GM21526 (cell line): ENCODE data around the gene SUMO2.
"Not testable (repeated sequence)": the region's sequence is repeated elsewhere in the genome, so short reads cannot be mapped to it uniquely, and the experiment has no call there.

Source experiments
- ATAC-seq: cut with Tn5 transposase; IDR thresholded peaks from one replicate; pipeline ENCODE4 v1.9.1; 2021; ENCODE audit warnings: moderate library complexity; ENCODE audit not compliant: unreplicated experiment, low FRiP score

Gene SUMO2

GRCh38 chr17:75127936-75128335 is 54.8 kb downstream of the SUMO2 start:
- ATAC-seq = not testable (repeated sequence)

- ATAC-seq = no peak
Measured at GRCh38 chr17:75126954-75127353, 55.8 kb downstream of the SUMO2 start.

DNA sequence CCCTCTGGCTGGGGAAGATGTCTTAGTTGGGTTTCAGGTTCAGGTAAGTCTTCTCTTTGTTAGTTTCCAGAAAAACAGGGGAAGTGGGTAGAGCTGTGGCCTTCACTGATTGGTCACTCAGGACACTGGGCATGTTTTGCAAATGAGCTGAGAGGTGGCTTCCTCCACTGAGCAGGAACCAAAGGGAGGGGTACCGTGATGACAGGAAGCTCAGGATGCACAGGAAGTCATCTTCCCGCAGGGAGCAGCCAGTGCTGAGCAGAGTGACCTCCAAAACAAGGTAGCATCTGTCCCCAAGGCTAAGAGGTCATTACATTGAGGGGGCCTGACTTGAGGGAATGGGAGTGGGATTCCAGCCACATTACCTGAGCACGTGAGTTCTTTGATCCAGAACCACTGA is 56.8 kb downstream of the SUMO2 start:
- ATAC-seq = no peak

- ATAC-seq = no peak
Measured at GRCh38 chr17:75124819-75125162, 58.0 kb downstream of the SUMO2 start.

GRCh38 chr17:75124041-75124818 is 58.5 kb downstream of the SUMO2 start:
- ATAC-seq = no peak

DNA sequence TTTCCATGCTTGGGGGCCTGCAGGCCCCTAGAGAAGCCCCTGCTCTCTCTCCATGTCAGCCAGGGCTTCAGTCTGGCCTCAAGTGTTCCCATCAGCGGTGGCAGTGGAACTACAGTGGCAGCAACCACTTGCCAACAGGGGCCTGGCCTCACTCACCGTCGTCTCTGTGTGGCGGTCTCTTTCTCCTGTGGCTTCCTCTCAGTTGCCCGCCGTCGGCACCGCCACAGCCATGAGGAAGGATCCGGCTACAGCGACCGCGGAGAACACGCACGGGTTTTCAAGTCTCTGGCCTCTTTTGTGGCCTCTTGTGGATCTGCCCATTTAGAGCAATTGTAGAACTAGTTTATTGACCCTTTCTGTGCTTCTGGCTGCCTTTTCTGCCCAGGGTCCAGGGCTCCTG is 64.5 kb downstream of the SUMO2 start:
- ATAC-seq = no peak

DNA sequence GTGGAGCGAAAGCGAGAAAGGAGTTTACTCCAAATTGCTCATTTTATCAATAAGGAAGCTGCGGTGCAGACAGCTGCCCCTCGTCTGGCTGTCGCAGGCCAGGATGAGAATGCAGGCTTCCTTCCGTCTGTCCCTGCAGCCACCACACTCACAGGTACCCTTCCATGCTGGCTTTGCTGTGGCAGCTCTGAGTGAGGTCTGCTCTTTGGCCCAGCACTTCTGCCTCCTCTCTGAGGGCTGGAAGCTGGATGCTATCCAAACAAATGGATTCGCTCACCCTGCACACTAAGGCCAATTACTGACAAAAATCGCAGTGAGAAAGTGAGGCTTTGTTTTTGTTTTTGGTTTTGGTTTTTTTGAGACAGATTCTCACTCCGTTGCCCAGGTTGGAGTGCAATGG is 66.0 kb downstream of the SUMO2 start:
- no peak for ATAC-seq
